ENCODE data around the gene CDKAL1. TPM values are rescaled to one million over a fixed set of nuclear protein-coding genes. Genes with fewer than 3 reads are reported as not detected.

Gene CDKAL1
- total and polyA plus RNA-seq, 2 donors (not counting 3 experiments of a cell fraction or from before 2014, with no cell fraction given), result 6.1 to 20.5 TPM

- no TSS peak for BruUV-seq (replicated peaks)
- CTCF ChIA-PET, result no interaction called here
- intact Hi-C loops (cut with micrococcal nuclease) (no loop called here), dilution Hi-C loops (cut with MboI; ENCODE audit: extremely low pct_ligation_motif_present, low sequenced_read_pairs) (no loop called here)
- Histone ChIP-seq H3K36me3 (ENCODE audit: control insufficient read depth in 2 of 2, extremely low read depth in 1 of 2, insufficient read depth in 2 of 2, low read length in 2 of 2) (no peaks in the 10 kb centered on the region), H3K27me3 (ENCODE audit: control insufficient read depth in 2 of 2, insufficient read depth in 2 of 2, low read length in 2 of 2) (no peaks in the 10 kb centered on the region), H3K4me1 (ENCODE audit: control insufficient read depth, extremely low read depth, insufficient read depth, low read length) (peaks cover 8% of the 10 kb centered on the region), H2AFZ (ENCODE audit: low read depth, low read length) (no peak overlapping the region), H3K9me1 (replicated peaks; ENCODE audit: control insufficient read depth, extremely low read depth, insufficient read depth, low read length) (no peaks in the 10 kb centered on the region), H4K20me1 (replicated peaks; ENCODE audit: control insufficient read depth, extremely low read depth, insufficient read depth, low read length) (no peaks in the 10 kb centered on the region), H3K9ac (replicated peaks; ENCODE audit: extremely low read depth, insufficient read depth, low read length) (no peak overlapping the region), H3K4me2 (ENCODE audit: insufficient read depth, low read length) (no peak overlapping the region), H3K9me3 (replicated peaks; ENCODE audit: control insufficient read depth, insufficient read depth, low read length) (no peaks in the 10 kb centered on the region), H3K4me3 (replicated peaks in 1 of 3; ENCODE audit: insufficient read depth in 1 of 3, low read depth in 1 of 3, low read length in 3 of 3) (no peak overlapping the region), H3K79me2 (ENCODE audit: control insufficient read depth, insufficient read depth, low read length) (no peaks in the 10 kb centered on the region), H3K27ac (ENCODE audit: insufficient read depth, low read depth, low read length) (no peak overlapping the region)
- POLR2A ChIA-PET, result no interaction called here
- FAIRE-seq (no peak), DNase-seq (ENCODE audit: low read depth, low spot score) (no peak)
- no peak for TF ChIP-seq FOS (IDR thresholded peaks at IDR 0.05; ENCODE audit: borderline replicate concordance, insufficient read depth, low read length)
- TF ChIP-seq GATA2 (IDR thresholded peaks at IDR 0.05; ENCODE audit: insufficient read depth, insufficient read length, low read depth, low read length), result no peak
- no peak for TF ChIP-seq CTCF (IDR thresholded peaks at IDR 0.05; ENCODE audit: extremely low read depth in 1 of 2, insufficient read depth in 1 of 2, low read depth in 1 of 2, low read length in 2 of 2)
- TF ChIP-seq, protein P1, sequence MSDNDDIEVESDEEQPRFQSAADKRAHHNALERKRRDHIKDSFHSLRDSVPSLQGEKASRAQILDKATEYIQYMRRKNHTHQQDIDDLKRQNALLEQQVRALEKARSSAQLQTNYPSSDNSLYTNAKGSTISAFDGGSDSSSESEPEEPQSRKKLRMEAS (IDR thresholded peaks at IDR 0.05; ENCODE audit: insufficient read depth, insufficient read length), result no peak
- TF ChIP-seq JUN (IDR thresholded peaks at IDR 0.05; ENCODE audit: borderline replicate concordance, insufficient read depth, insufficient read length, low read depth), result no peak
- TF ChIP-seq MYC (IDR thresholded peaks at IDR 0.05; ENCODE audit: low read depth, low read length), result no peak
- TF ChIP-seq POLR2A (IDR thresholded peaks at IDR 0.05; ENCODE audit: low read depth, low read length), result no peak
Measured at GRCh38 chr6:21049572-21049971, 515.3 kb downstream of the CDKAL1 start.
